ENCODE measurements around the gene DOCK2.

GRCh38 chr5:169920474-169920873, 283.4 kb downstream of the DOCK2 start:
- TF ChIP-seq POLR2AphosphoS5 (IDR thresholded peaks at IDR 0.05; ENCODE audit: borderline replicate concordance, low read depth, low read length) (no peak), EZH2 (IDR thresholded peaks at IDR 0.05) (no peak)
